ENCODE results near the gene LRRC8C.

Gene LRRC8C

DNA sequence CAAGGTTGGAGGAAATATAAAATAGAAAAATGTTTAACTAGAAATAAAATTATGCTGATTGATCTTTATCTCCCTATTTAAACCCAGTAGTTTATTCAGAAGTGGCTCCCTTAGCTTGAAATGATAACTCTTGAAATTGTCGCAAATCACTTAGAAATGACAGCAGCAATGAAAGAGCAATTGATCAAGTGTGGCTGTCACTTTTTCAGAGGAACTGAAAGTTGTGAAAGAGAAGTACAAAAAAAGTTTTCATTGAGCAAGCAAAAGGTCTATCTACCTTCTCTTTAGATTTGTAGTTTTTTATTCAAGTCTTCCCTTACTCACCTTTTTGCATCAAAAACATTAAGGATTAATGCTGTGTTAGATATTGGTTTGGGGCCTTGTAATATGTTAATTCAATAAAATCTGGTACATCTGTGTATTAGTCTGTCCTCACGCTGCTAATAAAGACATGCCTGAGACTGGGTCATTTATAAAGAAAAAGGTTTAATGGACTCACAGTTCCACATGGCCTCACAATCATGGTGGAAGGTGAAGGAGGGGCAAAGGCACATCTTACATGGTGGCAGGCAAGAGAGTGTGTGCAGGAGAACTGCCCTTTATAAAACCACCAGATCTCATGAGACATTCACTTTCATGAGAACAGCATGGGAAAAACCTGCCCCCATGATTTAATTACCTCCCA, 48.3 kb downstream of the LRRC8C start:
- 100% methylated on average over 2 of the region's 2 CpGs for WGBS
- H3K4me1 ChIP-seq (ENCODE audit: control insufficient read depth, insufficient read depth, low read depth, low read length), result no peaks in the 10 kb centered on the region

DNA sequence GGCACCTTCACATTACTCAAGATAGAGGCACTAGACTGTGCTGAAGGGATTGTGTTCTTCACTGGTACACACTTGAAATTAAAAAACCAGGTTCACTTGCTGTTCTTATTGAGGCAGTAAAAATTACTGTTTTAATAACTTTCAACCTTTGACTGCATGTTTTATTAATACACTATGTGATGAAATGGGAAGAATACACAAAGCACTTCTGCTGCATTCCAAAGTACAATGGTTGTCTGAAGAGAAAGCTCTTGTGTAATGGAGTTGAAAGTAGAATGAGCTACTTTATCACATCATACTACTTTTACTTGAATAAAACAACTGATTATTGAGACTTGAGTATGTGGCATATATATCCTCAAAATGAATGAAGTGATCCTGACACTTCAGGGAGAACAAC, 49.7 kb downstream of the LRRC8C start:
- H4K8ac ChIP-seq (ENCODE audit: low read length), result no peak overlapping the region
- H2AFZ ChIP-seq (ENCODE audit: low read depth, low read length), result no peak overlapping the region
- no peak overlapping the region for H3K18ac ChIP-seq (ENCODE audit: low read depth in 1 of 2, low read length in 2 of 2)
- H3K27me3 ChIP-seq (ENCODE audit: control insufficient read depth in 1 of 2, insufficient read depth in 1 of 2, low read length in 2 of 2), result no peaks in the 10 kb centered on the region
- H2AK5ac ChIP-seq (ENCODE audit: low read length, severe bottlenecking), result no peak overlapping the region
- no peak overlapping the region for H2BK120ac ChIP-seq (ENCODE audit: low read depth, low read length)
- H3K27ac ChIP-seq (ENCODE audit: low read length, poor library complexity, severe bottlenecking), result no peak overlapping the region
- H3K4me2 ChIP-seq (ENCODE audit: low read length, poor library complexity, severe bottlenecking), result no peak overlapping the region
- no peak overlapping the region for H3K23ac ChIP-seq (ENCODE audit: low read length in 2 of 2)
- no peak overlapping the region for H3K4me3 ChIP-seq (ENCODE audit: insufficient read depth in 1 of 2, low read depth in 1 of 2, low read length in 2 of 2)
- H2BK5ac ChIP-seq (ENCODE audit: low read depth, low read length, poor library complexity, severe bottlenecking), result no peak overlapping the region
- DNase-seq, result no peak
- H2BK12ac ChIP-seq (ENCODE audit: low read length in 2 of 2), result no peak overlapping the region
- no peak overlapping the region for H3K4ac ChIP-seq (ENCODE audit: low read depth in 1 of 2, low read length in 2 of 2)
- no peaks in the 10 kb centered on the region for H3K9me3 ChIP-seq (ENCODE audit: control insufficient read depth, low read length)
- no peak overlapping the region for H3K14ac ChIP-seq (ENCODE audit: low read length in 2 of 2)
- H3K9ac ChIP-seq (ENCODE audit: low read length), result no peak overlapping the region
- H2BK15ac ChIP-seq (ENCODE audit: low read depth, poor library complexity, severe bottlenecking), result no peak overlapping the region
- peaks cover 0 to 5% of the 10 kb centered on the region in 2 experiments for H3K36me3 ChIP-seq (ENCODE audit: control insufficient read depth in 1 of 2, insufficient read depth in 2 of 2, low read depth in 1 of 2, low read length in 2 of 2)
- H4K91ac ChIP-seq (ENCODE audit: low read length), result no peak overlapping the region
- H3K79me1 ChIP-seq (replicated peaks; ENCODE audit: low read length, poor library complexity, severe bottlenecking), result peaks cover 2% of the 10 kb centered on the region
- H3K4me1 ChIP-seq (ENCODE audit: control insufficient read depth, insufficient read depth, low read depth, low read length), result no peaks in the 10 kb centered on the region

More for the DNA sequence above, 48.3 kb downstream of the LRRC8C start:
- no peak overlapping the region for H2BK120ac ChIP-seq (ENCODE audit: low read depth, low read length)
- no peaks in the 10 kb centered on the region for H3K36me3 ChIP-seq (ENCODE audit: control insufficient read depth in 1 of 2, insufficient read depth in 2 of 2, low read depth in 1 of 2, low read length in 2 of 2)
- no peak overlapping the region for H3K14ac ChIP-seq (ENCODE audit: low read length in 2 of 2)
- H2BK5ac ChIP-seq (ENCODE audit: low read depth, low read length, poor library complexity, severe bottlenecking), result no peak overlapping the region
- no peak overlapping the region for H3K27ac ChIP-seq (ENCODE audit: low read length, poor library complexity, severe bottlenecking)
- H3K23ac ChIP-seq (ENCODE audit: low read length in 2 of 2), result no peak overlapping the region
- H4K91ac ChIP-seq (ENCODE audit: low read length), result no peak overlapping the region
- DNase-seq, result no peak
- no peak overlapping the region for H3K9ac ChIP-seq (ENCODE audit: low read length)
- no peak overlapping the region for H4K8ac ChIP-seq (ENCODE audit: low read length)
- H3K79me1 ChIP-seq (replicated peaks; ENCODE audit: low read length, poor library complexity, severe bottlenecking), result peaks cover 2% of the 10 kb centered on the region
- H3K4me3 ChIP-seq (ENCODE audit: insufficient read depth in 1 of 2, low read depth in 1 of 2, low read length in 2 of 2), result no peak overlapping the region
- H2AFZ ChIP-seq (ENCODE audit: low read depth, low read length), result no peak overlapping the region
- H2AK5ac ChIP-seq (ENCODE audit: low read length, severe bottlenecking), result no peak overlapping the region
- H3K4me2 ChIP-seq (ENCODE audit: low read length, poor library complexity, severe bottlenecking), result no peak overlapping the region
- H2BK15ac ChIP-seq (ENCODE audit: low read depth, poor library complexity, severe bottlenecking), result no peak overlapping the region
- H3K18ac ChIP-seq (ENCODE audit: low read depth in 1 of 2, low read length in 2 of 2), result no peak overlapping the region
- H3K9me3 ChIP-seq (ENCODE audit: control insufficient read depth, low read length), result no peaks in the 10 kb centered on the region
- no peaks in the 10 kb centered on the region for H3K27me3 ChIP-seq (ENCODE audit: control insufficient read depth in 1 of 2, insufficient read depth in 1 of 2, low read length in 2 of 2)
- H2BK12ac ChIP-seq (ENCODE audit: low read length in 2 of 2), result no peak overlapping the region
- no peak overlapping the region for H3K4ac ChIP-seq (ENCODE audit: low read depth in 1 of 2, low read length in 2 of 2)

- Histone ChIP-seq H3K36me3 (ENCODE audit: control insufficient read depth in 1 of 2, insufficient read depth in 2 of 2, low read depth in 1 of 2, low read length in 2 of 2) (peaks cover 0 to 21% of the 10 kb centered on the region in 2 experiments), H3K79me1 (replicated peaks; ENCODE audit: low read length, poor library complexity, severe bottlenecking) (no peaks in the 10 kb centered on the region), H3K9me3 (ENCODE audit: control insufficient read depth, low read length) (no peaks in the 10 kb centered on the region), H2BK12ac (ENCODE audit: low read length in 2 of 2) (no peak overlapping the region), H3K9ac (ENCODE audit: low read length) (no peak overlapping the region), H3K18ac (ENCODE audit: low read depth in 1 of 2, low read length in 2 of 2) (no peak overlapping the region), H2AK5ac (ENCODE audit: low read length, severe bottlenecking) (no peak overlapping the region), H2BK15ac (ENCODE audit: low read depth, poor library complexity, severe bottlenecking) (no peak overlapping the region), H2BK5ac (ENCODE audit: low read depth, low read length, poor library complexity, severe bottlenecking) (no peak overlapping the region), H2AFZ (ENCODE audit: low read depth, low read length) (no peak overlapping the region), H3K4me1 (ENCODE audit: control insufficient read depth, insufficient read depth, low read depth, low read length) (no peaks in the 10 kb centered on the region), H4K8ac (ENCODE audit: low read length) (no peak overlapping the region), H3K4ac (ENCODE audit: low read depth in 1 of 2, low read length in 2 of 2) (no peak overlapping the region), H3K27me3 (ENCODE audit: control insufficient read depth in 1 of 2, insufficient read depth in 1 of 2, low read length in 2 of 2) (no peaks in the 10 kb centered on the region), H3K4me2 (ENCODE audit: low read length, poor library complexity, severe bottlenecking) (no peak overlapping the region), H3K4me3 (ENCODE audit: insufficient read depth in 1 of 2, low read depth in 1 of 2, low read length in 2 of 2) (no peak overlapping the region), H4K91ac (ENCODE audit: low read length) (no peak overlapping the region), H3K27ac (ENCODE audit: low read length, poor library complexity, severe bottlenecking) (no peak overlapping the region), H2BK120ac (ENCODE audit: low read depth, low read length) (no peak overlapping the region), H3K23ac (ENCODE audit: low read length in 2 of 2) (no peak overlapping the region), H3K14ac (ENCODE audit: low read length in 2 of 2) (no peak overlapping the region)
- no peak for DNase-seq
- no CpG with 5 or more reads among the region's 2 CpGs for WGBS
Measured at GRCh38 chr1:89685461-89685860, 52.5 kb downstream of the LRRC8C start.

DNA sequence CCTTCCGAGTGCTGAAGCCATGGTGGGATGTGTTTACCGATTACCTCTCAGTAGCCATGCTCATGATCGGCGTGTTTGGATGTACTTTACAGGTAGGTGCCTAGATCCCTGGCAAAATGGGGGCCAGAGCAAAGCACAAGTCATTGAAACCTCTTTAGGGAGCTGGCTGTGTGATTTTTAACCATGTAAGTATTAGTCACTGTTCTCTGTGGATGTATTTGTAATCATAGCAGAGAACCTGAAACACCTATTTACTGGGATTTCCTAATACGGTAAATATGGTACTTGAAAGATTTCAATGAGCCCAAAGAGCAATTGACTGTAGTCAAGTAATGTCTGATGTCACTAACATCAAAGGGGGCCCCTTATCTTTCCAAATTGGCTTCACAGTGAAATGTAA, 53.6 kb downstream of the LRRC8C start:
- Histone ChIP-seq H3K9me3 (ENCODE audit: control insufficient read depth, low read length) (no peaks in the 10 kb centered on the region), H3K79me1 (replicated peaks; ENCODE audit: low read length, poor library complexity, severe bottlenecking) (no peaks in the 10 kb centered on the region), H2BK12ac (ENCODE audit: low read length in 2 of 2) (no peak overlapping the region), H3K4ac (ENCODE audit: low read depth in 1 of 2, low read length in 2 of 2) (no peak overlapping the region), H3K23ac (ENCODE audit: low read length in 2 of 2) (no peak overlapping the region), H3K9ac (ENCODE audit: low read length) (no peak overlapping the region), H3K27me3 (ENCODE audit: control insufficient read depth in 1 of 2, insufficient read depth in 1 of 2, low read length in 2 of 2) (no peaks in the 10 kb centered on the region), H4K8ac (ENCODE audit: low read length) (no peak overlapping the region), H2AK5ac (ENCODE audit: low read length, severe bottlenecking) (no peak overlapping the region), H3K36me3 (ENCODE audit: control insufficient read depth in 1 of 2, insufficient read depth in 2 of 2, low read depth in 1 of 2, low read length in 2 of 2) (peaks cover 0 to 21% of the 10 kb centered on the region in 2 experiments), H3K14ac (ENCODE audit: low read length in 2 of 2) (no peak overlapping the region), H3K4me1 (ENCODE audit: control insufficient read depth, insufficient read depth, low read depth, low read length) (no peaks in the 10 kb centered on the region), H2BK120ac (ENCODE audit: low read depth, low read length) (no peak overlapping the region), H3K18ac (ENCODE audit: low read depth in 1 of 2, low read length in 2 of 2) (no peak overlapping the region), H2BK15ac (ENCODE audit: low read depth, poor library complexity, severe bottlenecking) (no peak overlapping the region), H2BK5ac (ENCODE audit: low read depth, low read length, poor library complexity, severe bottlenecking) (no peak overlapping the region), H3K4me2 (ENCODE audit: low read length, poor library complexity, severe bottlenecking) (no peak overlapping the region), H2AFZ (ENCODE audit: low read depth, low read length) (no peak overlapping the region), H4K91ac (ENCODE audit: low read length) (no peak overlapping the region), H3K4me3 (ENCODE audit: insufficient read depth in 1 of 2, low read depth in 1 of 2, low read length in 2 of 2) (no peak overlapping the region), H3K27ac (ENCODE audit: low read length, poor library complexity, severe bottlenecking) (no peak overlapping the region)
- no peak for DNase-seq
- WGBS, result 93% methylated on average over 5 of the region's 5 CpGs
